B cell (primary cell): ENCODE measurements around the gene PPM1M. TPM values are rescaled to one million over a fixed set of nuclear protein-coding genes. Genes with fewer than 3 reads are reported as not detected.

Source experiments
- ATAC-seq: fragments of 200-7000 bp; cut with Tn5 transposase; one replicate; pipeline ENCODE4 v1.10.0; 2021; ENCODE audit warnings: low read depth, mild to moderate bottlenecking, moderate number of reproducible peaks, moderate library complexity
- CTCF ChIA-PET: fragments of 350-600 bp; sonication (Branson Sonifier 250); formaldehyde crosslinking; loops from one replicate; lab custom pipeline; 2021; ENCODE audit warnings: antibody characterized with exemption, inconsistent platforms; lab: Charles Lee
- POLR2A ChIA-PET: fragments of 350-600 bp; sonication (Branson Sonifier 250); formaldehyde crosslinking; loops from one replicate; lab custom pipeline; 2021; ENCODE audit warnings: antibody characterized with exemption; lab: Charles Lee
- DNase-seq: peaks from one replicate; pipeline ENCODE4 v3.0.0; 2013
- H2AFZ ChIP-seq: 2 replicates; pipeline ENCODE4 v1.6.1; 2012; ENCODE audit warnings: mild to moderate bottlenecking, low read depth, low read length; ENCODE audit not compliant: insufficient read depth, poor library complexity, severe bottlenecking
- H3K27ac ChIP-seq, 2 donors: 1 replicate in 1 of 2; 2 replicates in 1 of 2; pipeline ENCODE4 v1.5.1; 2012 to 2013; ENCODE audit warnings: low read length in 2 of 2, mild to moderate bottlenecking in 2 of 2, moderate library complexity in 1 of 2
- H3K27me3 ChIP-seq, 4 experiments: fragments of 200-600 bp in 1 of 4; sonication (generic) in 1 of 4; replicated peaks in 1 of 4; 1 replicate in 2 of 4; 2 replicates in 2 of 4; pipeline versions ENCODE4 v1.6.1 to v1.7.0; 2013 to 2016; ENCODE audit warnings: low read length in 3 of 4, mild to moderate bottlenecking in 2 of 4, mixed read lengths in 1 of 4, moderate library complexity in 1 of 4; ENCODE audit not compliant: insufficient read depth in 4 of 4, control insufficient read depth in 3 of 4; ENCODE audit errors: control extremely low read depth in 1 of 4
- H3K36me3 ChIP-seq, 2 experiments: replicated peaks in 1 of 2; 1 replicate in 1 of 2; 2 replicates in 1 of 2; pipeline versions ENCODE4 v1.6.1 to v1.7.1; 2013; ENCODE audit warnings: low read length in 1 of 2; ENCODE audit not compliant: insufficient read depth in 2 of 2, control insufficient read depth in 1 of 2; ENCODE audit errors: control extremely low read depth in 1 of 2, extremely low read depth in 1 of 2
- H3K4me1 ChIP-seq, 2 donors: fragments of 200-600 bp in 1 of 2; sonication (generic) in 1 of 2; 1 replicate in 1 of 2; 2 replicates in 1 of 2; pipeline versions ENCODE4 v1.5.1 to v1.6.1; 2013 to 2017; ENCODE audit warnings: low read length in 2 of 2; ENCODE audit not compliant: control insufficient read depth in 2 of 2, insufficient read depth in 2 of 2
- H3K4me2 ChIP-seq: replicated peaks from 2 replicates; pipeline ENCODE3; 2012; ENCODE audit warnings: mild to moderate bottlenecking, low read depth, low read length; ENCODE audit not compliant: poor library complexity, severe bottlenecking
- H3K4me3 ChIP-seq, 5 experiments: fragments of 200-600 bp in 1 of 5; sonication (generic) in 1 of 5; 1 replicate in 3 of 5; 2 replicates in 2 of 5; pipeline versions ENCODE4 v1.5.1 to v1.7.0; 2011 to 2016; ENCODE audit warnings: low read length in 4 of 5, mild to moderate bottlenecking in 4 of 5, low read depth in 2 of 5, control low read depth in 1 of 5, moderate library complexity in 1 of 5; ENCODE audit not compliant: insufficient read depth in 1 of 5; ENCODE audit errors: control extremely low read depth in 1 of 5, extremely low read depth in 1 of 5
- H3K79me2 ChIP-seq: fragments of 200-600 bp; sonication (generic); one replicate; pipeline ENCODE4 v1.6.0; 2016; ENCODE audit warnings: low read length; ENCODE audit not compliant: control insufficient read depth, insufficient read depth
- H3K9ac ChIP-seq: fragments of 200-600 bp; sonication (generic); 2 replicates; pipeline ENCODE4 v1.6.1; 2017; ENCODE audit warnings: mild to moderate bottlenecking, low read length, moderate library complexity
- H3K9me3 ChIP-seq, 3 donors: one replicate each; pipeline versions ENCODE4 v1.6.1 to v1.7.1; 2013; ENCODE audit warnings: low read length in 2 of 3; ENCODE audit not compliant: control insufficient read depth in 2 of 3, insufficient read depth in 1 of 3; ENCODE audit errors: control extremely low read depth in 1 of 3
- H4K20me1 ChIP-seq: 2 replicates; pipeline ENCODE4 v1.6.0; 2012; ENCODE audit warnings: mild to moderate bottlenecking, low read length; ENCODE audit not compliant: insufficient read depth, control insufficient read depth, poor library complexity, severe bottlenecking
- H3K27ac Mint-ChIP-seq: one replicate; pipeline ENCODE4 v1.8.0; 2021; ENCODE audit warnings: mixed read lengths
- H3K27me3 Mint-ChIP-seq: one replicate; pipeline ENCODE4 v1.8.0; 2021; ENCODE audit warnings: mixed read lengths
- H3K4me1 Mint-ChIP-seq: one replicate; pipeline ENCODE4 v1.8.0; 2021; ENCODE audit warnings: mixed read lengths
- H3K4me3 Mint-ChIP-seq: one replicate; pipeline ENCODE4 v1.8.0; 2021; ENCODE audit warnings: mixed read lengths
- H3K9me3 Mint-ChIP-seq: one replicate; pipeline ENCODE4 v1.8.0; 2022; ENCODE audit warnings: mixed read lengths; ENCODE audit not compliant: insufficient read depth
- CTCF ChIP-seq: fragments of 200-600 bp; IDR thresholded peaks from one replicate; pipeline ENCODE4 v1.8.0; 2022; ENCODE audit warnings: antibody characterized with exemption, mild to moderate bottlenecking
- EZH2 ChIP-seq: IDR thresholded peaks from 2 replicates; pipeline ENCODE4 v1.6.1; 2012; ENCODE audit warnings: borderline replicate concordance, low read depth, mild to moderate bottlenecking, moderate library complexity, low read length; ENCODE audit not compliant: insufficient read depth, poor library complexity, severe bottlenecking
- WGBS: methylation state at CpG from one replicate; pipeline ENCODE4 v1.1.5; 2013; ENCODE audit warnings: missing lambda C conversion rate; ENCODE audit not compliant: insufficient coverage; 5-methylcytosine and 5-hydroxymethylcytosine counted together
- intact Hi-C: fragments of 100-400 bp; cut with micrococcal nuclease; formaldehyde crosslinking; loops from one replicate; pipeline ENCODE4 v1.10.0; 2022
- polyA plus RNA-seq: library from polyadenylated mRNA; depleted of rRNA; stranded (reverse); fragments of >200 nt; gene quantifications from 2 replicates; pipeline ENCODE4 v1.2.3, GENCODE V29; 2012
- total RNA-seq, 2 donors: library from RNA; stranded (reverse); fragments of 120-200 nt in 1 of 2; gene quantifications; 1 replicate in 1 of 2; 2 replicates in 1 of 2; pipeline versions ENCODE4 v1.2.3 to v1.2.4, GENCODE V29; 2013 to 2022

PPM1M gene
- total and polyA plus RNA-seq, 2 donors (not counting 1 experiment from before 2014, with no cell fraction given): 45.0 to 65.2 TPM

GRCh38 chr3:52246728-52247408 lies 1.3 kb downstream of the PPM1M start:
- DNase-seq (no peak), ATAC-seq (no peak)
- WGBS: 87% methylated on average over 13 of the region's 14 CpGs
- Histone ChIP-seq H3K4me1 (peaks cover 35 to 40% of the 10 kb centered on the region in 2 donors), H3K9me3 (no peaks in the 10 kb centered on the region), H4K20me1 (no peaks in the 10 kb centered on the region), H3K27me3 (no peaks in the 10 kb centered on the region), H3K4me2 (peak overlapping the region; percentile 92), H2AFZ (peak overlapping the region; percentile 83), H3K27ac (peak overlapping the region; percentile 71 to 83), H3K79me2 (no peaks in the 10 kb centered on the region), H3K9ac (peak overlapping the region; percentile 87), H3K36me3 (peaks cover 0 to 30% of the 10 kb centered on the region in 2 experiments), H3K4me3 (peak overlapping the region in 4 of 5 experiments; percentile 41 to 85 (median 66))
- H3K4me1 Mint-ChIP-seq: peaks cover 51% of the 10 kb centered on the region
- TF ChIP-seq CTCF (no peak), EZH2 (no peak)
- peak overlapping the region; percentile 86 for H3K27ac Mint-ChIP-seq
- H3K27me3 Mint-ChIP-seq: no peaks in the 10 kb centered on the region
- ChIA-PET CTCF (interaction anchor here (1.3 to 18.5 kb wide), 2 partner anchors 25 to 42 kb away, joined by 4 to 237 read pairs; partner anchors contain the start of gene TLR9), POLR2A (interaction anchor here (1.2 kb wide), 1 partner anchor 21 kb away, joined by 3 read pairs; the partner anchor contains the start of gene TLR9)
- intact Hi-C loops: no loop called here
- H3K4me3 Mint-ChIP-seq: peak overlapping the region; percentile 84
- H3K9me3 Mint-ChIP-seq: no peaks in the 10 kb centered on the region
